HCT116 (cell line): ENCODE measurements around the gene CEACAM1. TPM values are rescaled to one million over a fixed set of nuclear protein-coding genes. Genes with fewer than 3 reads are reported as not detected.

Source experiments
- ATAC-seq: fragments of 200-7000 bp; cut with Tn5 transposase; 2 replicates; pipeline ENCODE4 v1.9.1; 2020; ENCODE audit warnings: mild to moderate bottlenecking, moderate library complexity
- BruUV-seq: library from RNA; stranded (reverse); fragments of 400-500 nt; replicated peaks from 2 replicates; lab custom pipeline; 2021; lab: Mats Ljungman, UMichigan
- CTCF ChIA-PET: fragments of 300-600 bp; sonication (Branson Sonifier 250); formaldehyde crosslinking; loops from one replicate; lab custom pipeline; 2021; ENCODE audit warnings: antibody characterized with exemption; lab: Charles Lee
- POLR2A ChIA-PET: fragments of 300-600, 350-600 bp; sonication (Branson Sonifier 250); formaldehyde crosslinking; loops from one replicate; lab custom pipeline; 2021; ENCODE audit warnings: antibody characterized with exemption; lab: Charles Lee
- RAD21 ChIA-PET, 2 experiments: fragments of 300-600 bp; sonication (Branson Sonifier 250); formaldehyde crosslinking; loops; one replicate each; lab custom pipeline; 2023; ENCODE audit warnings: low total read pairs in 2 of 2; ENCODE audit not compliant: uncharacterized antibody in 2 of 2, unreplicated experiment in 2 of 2, low non-redundant PET in 1 of 2; lab: Charles Lee
- DNase-seq: peaks from one replicate; pipeline ENCODE4 v3.0.0-alpha.2; 2010; ENCODE audit warnings: low read depth, low spot score
- H2AFZ ChIP-seq: fragments of 200-600 bp; shearing (Covaris generic), sonication (generic); 2 replicates; pipeline ENCODE4 v1.6.1; 2017; ENCODE audit warnings: low read depth, mixed run types, mixed read lengths, antibody characterized with exemption, low read length; ENCODE audit not compliant: poor library complexity, severe bottlenecking
- H3K27ac ChIP-seq: 2 replicates; pipeline ENCODE4 v1.5.1; 2012; ENCODE audit warnings: low read depth, low read length
- H3K27me3 ChIP-seq: fragments of 200-600 bp; sonication (generic); 2 replicates; pipeline ENCODE4 v1.6.1; 2016; ENCODE audit warnings: mixed run types, low read length, mixed read lengths; ENCODE audit not compliant: insufficient read depth
- H3K36me3 ChIP-seq, 2 experiments: fragments of 200-500 bp in 1 of 2; fragments of 200-600 bp in 1 of 2; sonication (Bioruptor generic) in 1 of 2; sonication (generic) in 1 of 2; 2 replicates each; pipeline versions ENCODE4 v1.5.1 to v1.6.1; 2014 to 2016; ENCODE audit warnings: low read length in 2 of 2, inconsistent platforms in 1 of 2, mixed read lengths in 1 of 2, mixed run types in 1 of 2; ENCODE audit not compliant: insufficient read depth in 2 of 2, control insufficient read depth in 1 of 2
- H3K4me1 ChIP-seq, 2 experiments: fragments of 200-600 bp in 1 of 2; sonication (generic) in 1 of 2; 2 replicates each; pipeline versions ENCODE4 v1.5.1 to v1.6.1; 2012 to 2017; ENCODE audit warnings: low read length in 2 of 2, inconsistent platforms in 1 of 2, mild to moderate bottlenecking in 1 of 2, mixed read lengths in 1 of 2, mixed run types in 1 of 2, moderate library complexity in 1 of 2; ENCODE audit not compliant: insufficient read depth in 2 of 2, control insufficient read depth in 1 of 2
- H3K4me2 ChIP-seq: fragments of 200-600 bp; sonication (generic); 2 replicates; pipeline ENCODE4 v1.6.1; 2017; ENCODE audit warnings: mixed run types, low read length, mixed read lengths
- H3K4me3 ChIP-seq, 2 experiments: fragments of 200-600 bp in 1 of 2; sonication (generic) in 1 of 2; replicated peaks in 1 of 2; 2 replicates each; pipeline ENCODE4 v1.5.1; 2011 to 2016; ENCODE audit warnings: low read length in 2 of 2, control low read depth in 1 of 2, low read depth in 1 of 2, mild to moderate bottlenecking in 1 of 2, mixed read lengths in 1 of 2, mixed run types in 1 of 2
- H3K79me2 ChIP-seq: fragments of 200-600 bp; sonication (generic); 2 replicates; pipeline ENCODE4 v1.6.1; 2017; ENCODE audit warnings: mild to moderate bottlenecking, mixed run types, low read length, moderate library complexity, mixed read lengths; ENCODE audit not compliant: insufficient read depth
- H3K9ac ChIP-seq: fragments of 200-600 bp; sonication (generic); 2 replicates; pipeline ENCODE4 v1.6.1; 2016; ENCODE audit warnings: low read length, mixed read lengths
- H3K9me2 ChIP-seq: fragments of 200-600 bp; sonication (generic), shearing (Covaris generic); 2 replicates; pipeline ENCODE4 v1.6.1; 2017; ENCODE audit warnings: mixed run types, mild to moderate bottlenecking, moderate library complexity; ENCODE audit not compliant: insufficient read depth
- H3K9me3 ChIP-seq, 2 experiments: fragments of 200-500 bp in 1 of 2; fragments of 200-600 bp in 1 of 2; sonication (Bioruptor generic) in 1 of 2; sonication (generic) in 1 of 2; 2 replicates each; pipeline ENCODE4 v1.6.1; 2014 to 2017; ENCODE audit warnings: low read length in 2 of 2, mixed read lengths in 2 of 2, inconsistent platforms in 1 of 2, low read depth in 1 of 2, mild to moderate bottlenecking in 1 of 2, mixed run types in 1 of 2, moderate library complexity in 1 of 2; ENCODE audit not compliant: control insufficient read depth in 1 of 2, insufficient read depth in 1 of 2
- H4K20me1 ChIP-seq: fragments of 200-600 bp; sonication (generic), shearing (Covaris generic); 2 replicates; pipeline ENCODE4 v1.6.1; 2017; ENCODE audit warnings: mixed run types, mild to moderate bottlenecking, moderate library complexity; ENCODE audit not compliant: insufficient read depth
- CBX3 ChIP-seq: IDR thresholded peaks from 2 replicates; pipeline ENCODE4 v1.6.1; 2012; ENCODE audit warnings: low read depth
- CEBPB ChIP-seq: IDR thresholded peaks from 2 replicates; pipeline ENCODE4 v1.6.1; 2012; ENCODE audit warnings: low read depth
- CTCF ChIP-seq, 3 experiments: fragments of 200-600 bp in 1 of 3; sonication (generic) in 1 of 3; IDR thresholded peaks in 2 of 3; conservative IDR thresholded peaks in 1 of 3; 2 replicates each; pipeline ENCODE4 v1.5.1; 2012 to 2017; ENCODE audit warnings: low read depth in 2 of 3, low read length in 2 of 3, antibody characterized with exemption in 1 of 3, borderline replicate concordance in 1 of 3, control low read depth in 1 of 3, mild to moderate bottlenecking in 1 of 3, mixed read lengths in 1 of 3, mixed run types in 1 of 3, moderate library complexity in 1 of 3; ENCODE audit not compliant: insufficient read depth in 1 of 3
- EGR1 ChIP-seq: IDR thresholded peaks from 2 replicates; pipeline ENCODE4 v1.6.1; 2012; ENCODE audit warnings: low read depth
- ELF1 ChIP-seq: IDR thresholded peaks from 2 replicates; pipeline ENCODE4 v1.6.1; 2012; ENCODE audit warnings: low read depth, borderline replicate concordance
- EZH2 ChIP-seq: fragments of 200-600 bp; sonication (generic); IDR thresholded peaks from 2 replicates; pipeline ENCODE4 v1.6.1; 2017; ENCODE audit warnings: antibody characterized with exemption, mixed run types
- EZH2phosphoT487 ChIP-seq: fragments of 200-600 bp; IDR thresholded peaks from 2 replicates; pipeline ENCODE4 v1.6.1; 2018; ENCODE audit warnings: antibody characterized with exemption, borderline replicate concordance
- JUND ChIP-seq: IDR thresholded peaks from 2 replicates; pipeline ENCODE4 v1.6.1; 2012
- POLR2A ChIP-seq: IDR thresholded peaks from 2 replicates; pipeline ENCODE4 v1.7.0; 2011; ENCODE audit warnings: borderline replicate concordance; ENCODE audit not compliant: insufficient read depth, insufficient read length; ENCODE audit errors: extremely low read depth
- POLR2AphosphoS5 ChIP-seq: IDR thresholded peaks from 2 replicates; pipeline ENCODE4 v1.6.1; 2011; ENCODE audit warnings: mild to moderate bottlenecking, low read depth, low read length, moderate library complexity
- RAD21 ChIP-seq: IDR thresholded peaks from 2 replicates; pipeline ENCODE4 v1.6.1; 2012; ENCODE audit warnings: low read depth, mild to moderate bottlenecking
- SIN3A ChIP-seq: IDR thresholded peaks from 2 replicates; pipeline ENCODE4 v1.6.1; 2012; ENCODE audit warnings: low read depth
- SP1 ChIP-seq: IDR thresholded peaks from 2 replicates; pipeline ENCODE4 v1.6.1; 2012; ENCODE audit warnings: low read depth
- SRF ChIP-seq: IDR thresholded peaks from 2 replicates; pipeline ENCODE4 v1.6.1; 2012; ENCODE audit warnings: low read depth
- TCF7L2 ChIP-seq: IDR thresholded peaks from 2 replicates; pipeline ENCODE4 v1.7.0; 2011; ENCODE audit warnings: borderline replicate concordance, inconsistent platforms; ENCODE audit not compliant: insufficient read depth, insufficient read length; ENCODE audit errors: extremely low read depth
- YY1 ChIP-seq: IDR thresholded peaks from 2 replicates; pipeline ENCODE4 v1.6.1; 2011; ENCODE audit warnings: low read length, low read depth, moderate library complexity, mild to moderate bottlenecking; ENCODE audit not compliant: insufficient replicate concordance; ENCODE audit errors: extremely low read depth
- ZFX ChIP-seq: fragments of 450-650 bp; IDR thresholded peaks from 2 replicates; pipeline ENCODE4 v1.6.1; 2017
- ZNF274 ChIP-seq: fragments of 200-500 bp; sonication (Bioruptor generic); IDR thresholded peaks from 2 replicates; pipeline ENCODE4 v1.6.1; 2014; ENCODE audit warnings: mild to moderate bottlenecking, low read depth, low read length, inconsistent platforms
- intact Hi-C: fragments of 100-400 bp; cut with micrococcal nuclease; formaldehyde crosslinking; loops from 2 replicates; pipeline ENCODE4 v1.10.0; 2022
- total RNA-seq: library from RNA; stranded (reverse); gene quantifications from one replicate; pipeline ENCODE4 v1.2.1, GENCODE V29; 2021; ENCODE audit not compliant: unreplicated experiment
- TF ChIP-seq, protein P1 (sequence below): IDR thresholded peaks from 2 replicates; pipeline ENCODE4 v1.6.1; 2012
- TF ChIP-seq, protein P2 (sequence below): IDR thresholded peaks from 2 replicates; pipeline ENCODE4 v1.6.1; 2011; ENCODE audit warnings: mild to moderate bottlenecking, low read length, moderate library complexity; ENCODE audit not compliant: insufficient replicate concordance; ENCODE audit errors: extremely low read depth

The CEACAM1 gene
- total RNA-seq, 1 experiment from 2014 or later: 1.2 TPM

- no peak; the same call in 1 of the 2 replicates for ATAC-seq
- DNase-seq: peak; percentile 18
- POLR2A ChIA-PET: no interaction called here
- TF ChIP-seq EZH2 (no peak), EGR1 (no peak), SRF (no peak), JUND (no peak), RAD21 (no peak), CBX3 (no peak), CTCF (IDR thresholded peaks at IDR 0.05 in 2 of 3, conservative IDR thresholded peaks at IDR 0.05 in 1 of 3; ENCODE audit: borderline replicate concordance in 1 of 3, insufficient read depth in 1 of 3, low read depth in 2 of 3, low read length in 2 of 3) (no peak), POLR2AphosphoS5 (no peak), ELF1 (no peak), SIN3A (no peak), YY1 (no peak), EZH2phosphoT487 (no peak), ZNF274 (no peak), CEBPB (no peak), ZFX (no peak), SP1 (no peak), POLR2A (no peak), TCF7L2 (no peak)
- TF ChIP-seq, protein P1, sequence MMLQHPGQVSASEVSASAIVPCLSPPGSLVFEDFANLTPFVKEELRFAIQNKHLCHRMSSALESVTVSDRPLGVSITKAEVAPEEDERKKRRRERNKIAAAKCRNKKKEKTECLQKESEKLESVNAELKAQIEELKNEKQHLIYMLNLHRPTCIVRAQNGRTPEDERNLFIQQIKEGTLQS: no peak
- TF ChIP-seq, protein P2, sequence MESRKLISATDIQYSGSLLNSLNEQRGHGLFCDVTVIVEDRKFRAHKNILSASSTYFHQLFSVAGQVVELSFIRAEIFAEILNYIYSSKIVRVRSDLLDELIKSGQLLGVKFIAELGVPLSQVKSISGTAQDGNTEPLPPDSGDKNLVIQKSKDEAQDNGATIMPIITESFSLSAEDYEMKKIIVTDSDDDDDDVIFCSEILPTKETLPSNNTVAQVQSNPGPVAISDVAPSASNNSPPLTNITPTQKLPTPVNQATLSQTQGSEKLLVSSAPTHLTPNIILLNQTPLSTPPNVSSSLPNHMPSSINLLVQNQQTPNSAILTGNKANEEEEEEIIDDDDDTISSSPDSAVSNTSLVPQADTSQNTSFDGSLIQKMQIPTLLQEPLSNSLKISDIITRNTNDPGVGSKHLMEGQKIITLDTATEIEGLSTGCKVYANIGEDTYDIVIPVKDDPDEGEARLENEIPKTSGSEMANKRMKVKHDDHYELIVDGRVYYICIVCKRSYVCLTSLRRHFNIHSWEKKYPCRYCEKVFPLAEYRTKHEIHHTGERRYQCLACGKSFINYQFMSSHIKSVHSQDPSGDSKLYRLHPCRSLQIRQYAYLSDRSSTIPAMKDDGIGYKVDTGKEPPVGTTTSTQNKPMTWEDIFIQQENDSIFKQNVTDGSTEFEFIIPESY: no peak
- no peaks in the 10 kb centered on the region for H3K79me2 ChIP-seq
- H3K36me3 ChIP-seq: no peaks in the 10 kb centered on the region
- BruUV-seq: no TSS peak
- CTCF ChIA-PET: no interaction called here
- RAD21 ChIA-PET: no interaction called here
- no peaks in the 10 kb centered on the region for H3K9me3 ChIP-seq
- H3K27me3 ChIP-seq: no peaks in the 10 kb centered on the region
- H3K9ac ChIP-seq: no peak overlapping the region
- H3K27ac ChIP-seq: no peak overlapping the region
- no peaks in the 10 kb centered on the region for H4K20me1 ChIP-seq
- H2AFZ ChIP-seq: no peak overlapping the region
- H3K4me3 ChIP-seq: no peak overlapping the region
- no peak overlapping the region for H3K4me2 ChIP-seq
- intact Hi-C loops: no loop called here
- peaks cover 3 to 10% of the 10 kb centered on the region in 2 experiments; a peak in 2 of 4 replicates for H3K4me1 ChIP-seq
- no peaks in the 10 kb centered on the region for H3K9me2 ChIP-seq
Measured at GRCh38 chr19:42488783-42489521, 39.3 kb downstream of the CEACAM1 start.
